ELR (cell line): ENCODE results near the gene NDUFB8.
"Not testable (repeated sequence)": the region's sequence is repeated elsewhere in the genome, so short reads cannot be mapped to it uniquely, and the experiment has no call there.

Experiments used
- DNase-seq: peaks from one replicate; pipeline ENCODE4 v3.0.0-alpha.2; 2015; ENCODE audit warnings: low read depth

NDUFB8 gene

DNA sequence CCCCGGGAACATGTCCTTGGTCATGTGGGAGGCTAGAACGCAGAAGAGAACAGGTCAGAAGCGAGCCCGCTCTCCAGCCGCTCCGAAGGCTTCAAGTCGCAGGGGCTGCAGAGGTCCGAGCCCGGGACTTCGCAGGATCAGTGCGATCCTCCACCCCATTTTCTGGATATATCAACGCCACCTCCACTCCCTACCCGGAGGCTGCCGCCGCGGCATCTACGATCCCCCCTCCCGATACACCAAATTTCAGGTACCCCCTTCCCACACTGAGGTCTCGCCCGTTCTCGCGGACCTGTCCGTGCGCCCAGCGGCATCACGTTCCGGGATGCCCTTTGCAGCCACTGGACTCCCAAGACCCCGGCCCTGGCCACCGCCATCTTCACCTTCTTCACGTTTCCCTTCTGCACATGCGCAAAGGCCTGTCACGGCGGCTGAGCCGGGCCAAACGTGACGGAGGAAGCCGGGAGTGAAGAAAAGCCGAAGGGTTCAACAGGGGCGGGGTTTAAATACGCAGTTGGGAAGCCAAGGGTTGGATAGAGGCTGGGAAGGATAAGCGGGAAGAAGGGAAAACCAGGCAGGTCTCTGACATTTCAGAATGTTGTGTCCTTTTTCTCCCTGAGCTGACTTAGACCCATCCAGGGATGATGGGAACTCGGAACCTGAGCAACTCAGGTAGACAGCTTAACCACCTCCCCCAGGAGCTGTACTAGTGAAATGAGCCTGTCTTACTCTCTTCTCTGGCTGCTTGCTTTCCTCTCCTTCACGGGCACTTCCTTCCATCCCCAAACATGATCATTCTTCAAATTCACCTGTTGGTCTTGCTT is at the start of gene NDUFB8:
NDUFB8 (minus strand) TSS at position 397 of the 824 bp plus-strand sequence; CDS start at position 377, 20 bp downstream.
- peak; percentile 86 for DNase-seq

- no peak for DNase-seq
These were observed 46.6 kb upstream of the NDUFB8 start for GRCh38 chr10:100576282-100576635.

DNA sequence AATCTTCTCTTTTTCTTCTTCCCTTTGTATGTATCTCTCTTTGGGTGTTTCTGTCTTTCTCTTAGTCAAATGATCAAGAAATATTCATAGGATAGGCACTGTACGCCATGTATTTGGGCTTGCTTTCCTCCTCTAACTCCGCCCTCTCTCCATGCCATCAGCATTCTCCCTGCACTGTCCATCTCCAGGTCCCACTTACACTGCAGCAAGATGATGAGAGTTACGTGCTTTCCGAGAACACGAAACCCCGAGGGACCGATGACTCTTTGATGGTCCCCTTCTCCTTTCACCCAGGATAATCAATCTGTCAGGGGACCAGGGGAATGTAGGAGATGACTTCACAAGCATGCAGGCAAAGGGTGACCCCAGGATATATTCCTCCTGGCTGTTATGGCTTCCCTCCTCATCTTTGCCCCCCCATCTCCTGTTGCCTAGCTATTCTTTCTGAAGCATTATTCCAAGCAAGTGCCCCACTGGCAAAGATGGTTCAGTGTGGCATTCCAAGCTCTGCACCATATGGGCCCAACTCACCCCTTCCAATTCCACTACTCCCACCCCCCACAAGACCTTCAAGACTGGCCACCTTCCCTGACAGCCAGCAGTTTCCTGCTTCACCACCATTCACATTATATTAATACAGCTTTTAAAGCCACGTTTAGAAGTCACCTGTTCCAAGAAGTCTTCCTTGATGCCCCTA is 46.1 kb upstream of the NDUFB8 start:
- no peak for DNase-seq

DNA sequence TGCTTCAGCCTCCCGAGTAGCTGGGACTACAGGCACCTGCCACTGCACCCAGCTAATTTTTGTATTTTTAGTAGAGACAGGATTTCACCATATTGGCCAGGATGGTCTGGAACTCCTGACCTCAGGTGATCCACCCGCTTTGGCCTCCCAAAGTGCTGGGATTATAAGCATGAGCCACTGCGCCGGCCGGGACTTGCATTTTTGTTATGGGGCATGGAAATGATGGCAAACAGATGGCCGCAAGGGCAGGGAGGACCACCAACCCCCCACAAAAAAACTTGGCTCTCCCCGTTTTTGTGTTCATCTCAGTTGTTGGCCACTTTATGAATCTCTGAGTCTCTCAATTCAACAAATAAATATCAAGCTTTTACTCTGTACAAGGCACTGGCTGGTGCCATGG is 45.5 kb upstream of the NDUFB8 start:
- not testable (repeated sequence) for DNase-seq

DNA sequence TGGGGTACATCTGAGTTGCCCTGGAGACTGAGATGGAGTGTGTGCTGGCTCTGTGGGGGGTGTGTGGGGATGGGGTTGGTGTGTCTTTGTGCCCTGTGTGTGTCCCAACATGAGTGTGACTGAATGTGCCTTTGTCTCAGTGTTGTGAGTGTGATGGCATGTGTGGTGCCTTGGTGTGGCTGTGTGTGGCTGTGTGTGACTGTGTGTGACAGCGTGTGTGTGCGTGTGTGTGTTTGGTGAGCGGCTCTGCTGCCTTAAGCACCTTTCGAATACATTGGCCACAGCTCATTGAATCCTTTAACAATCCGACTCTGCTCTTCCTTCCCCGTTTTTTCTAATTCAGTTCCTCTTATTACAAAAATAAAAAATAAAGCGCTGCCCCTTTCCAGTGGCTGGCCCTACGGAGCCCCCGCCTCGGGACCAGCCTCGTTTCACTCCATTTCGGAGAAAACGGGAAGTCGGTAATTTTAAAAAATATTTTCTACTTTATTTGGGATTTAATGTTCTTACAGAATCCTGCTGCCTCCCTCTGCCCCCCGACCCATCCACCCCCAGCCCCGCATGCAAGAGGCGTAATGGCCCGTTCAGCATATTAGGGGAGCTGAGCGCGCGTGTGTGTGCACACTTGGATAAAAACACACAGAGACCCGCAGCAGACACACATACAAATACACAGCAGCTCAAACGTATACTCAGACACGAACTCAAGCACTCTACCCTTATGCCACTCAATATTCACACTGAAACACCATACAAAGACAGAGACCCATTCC is 41.6 kb upstream of the NDUFB8 start:
- no peak for DNase-seq

DNA sequence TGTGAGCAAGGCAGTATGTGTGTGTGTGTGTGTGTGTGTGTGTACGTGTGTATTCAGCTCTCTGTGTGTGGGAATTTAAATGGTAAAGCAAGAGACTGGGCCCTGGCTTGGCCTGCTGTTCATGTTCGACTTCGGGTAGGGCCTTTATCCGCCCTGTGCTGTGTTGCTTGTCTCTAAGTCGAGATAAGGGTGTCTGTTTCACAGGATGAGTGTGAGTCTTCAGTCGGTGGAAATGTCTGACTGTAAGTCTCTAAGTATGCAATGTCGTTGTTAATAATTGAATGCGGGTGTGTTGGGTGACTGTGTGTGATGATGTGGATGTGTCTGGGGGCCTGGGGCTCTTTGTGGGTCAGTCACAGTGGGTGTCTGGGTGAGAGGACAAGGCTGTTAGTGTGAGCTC is 40.8 kb upstream of the NDUFB8 start:
- no peak for DNase-seq

DNA sequence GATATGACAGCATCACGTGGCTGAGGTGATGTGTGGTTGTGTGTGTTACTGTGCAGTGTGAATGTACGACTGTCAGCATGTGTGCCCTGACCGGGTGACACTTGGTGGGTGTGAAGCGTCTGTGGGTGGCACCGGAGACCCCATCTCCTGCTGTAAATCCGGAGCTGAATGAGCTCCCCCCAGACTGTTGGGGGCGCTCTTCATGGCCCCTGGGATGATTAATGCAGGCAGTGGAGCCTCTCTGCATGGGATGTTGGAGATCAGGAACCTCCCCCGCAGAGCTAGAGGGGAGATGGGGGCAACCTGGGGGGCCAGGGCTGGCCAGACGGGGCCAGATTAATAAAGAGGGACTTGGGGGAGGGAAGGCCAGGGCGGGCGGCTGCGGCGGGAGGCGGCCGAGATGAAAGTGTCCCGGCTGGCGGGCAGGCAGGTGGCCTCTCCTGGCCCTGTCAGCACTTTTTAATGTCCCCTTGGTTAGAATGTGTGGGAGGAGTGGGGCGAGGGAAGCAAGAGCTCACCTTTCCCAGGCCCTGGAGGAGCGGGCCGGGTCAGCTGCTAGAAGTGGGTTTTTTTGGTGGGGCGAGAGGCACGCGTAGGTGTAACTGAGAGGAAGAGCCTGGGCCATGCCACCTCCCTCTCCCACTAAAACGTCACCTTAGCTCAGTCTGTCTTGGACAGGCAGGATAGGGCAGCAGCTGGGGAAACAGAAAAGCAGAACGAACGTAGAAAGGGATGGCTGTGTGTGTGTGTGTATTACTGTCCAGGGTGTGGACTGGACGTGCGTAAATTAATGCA is 40.2 kb upstream of the NDUFB8 start:
- no peak for DNase-seq

DNA sequence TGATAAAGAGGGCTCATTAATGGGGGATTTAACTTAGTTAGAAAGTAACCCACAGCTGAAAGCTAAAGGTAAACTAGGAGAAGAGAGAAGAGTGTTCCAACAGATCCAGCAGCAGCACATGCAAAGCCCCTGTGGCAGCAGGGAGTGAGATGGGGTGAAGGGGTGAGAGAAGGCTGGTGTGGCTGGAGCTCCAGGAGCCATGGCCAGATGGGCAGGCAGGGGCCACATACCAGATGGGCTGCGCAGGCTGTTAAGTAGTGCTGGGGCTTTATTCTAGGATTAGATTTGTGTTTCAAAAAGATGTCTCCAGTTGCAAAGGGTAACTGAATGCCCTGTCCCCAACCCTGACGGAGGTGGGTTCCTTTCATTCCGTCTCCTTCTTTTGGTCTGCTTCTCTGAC is 39.2 kb upstream of the NDUFB8 start:
- DNase-seq, result no peak

DNA sequence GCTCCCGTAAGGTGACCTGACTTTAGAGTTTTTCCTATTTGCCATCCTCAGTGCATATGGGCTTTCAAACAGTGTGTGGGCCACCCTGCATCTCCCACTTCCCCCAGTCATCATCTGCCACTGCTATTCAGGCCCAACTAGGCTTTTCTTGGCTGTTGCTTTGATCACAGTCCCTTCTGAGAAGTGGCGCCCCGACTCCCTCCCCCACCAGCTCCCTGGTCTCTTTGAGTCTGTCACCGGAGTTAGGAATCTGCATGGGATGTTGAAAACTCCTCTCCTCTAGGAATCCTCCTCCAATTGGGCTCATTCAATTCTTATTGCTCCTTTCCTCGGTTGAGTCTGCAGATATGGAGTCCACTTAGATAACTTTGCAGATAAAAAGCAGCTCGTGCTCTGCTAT is 38.2 kb upstream of the NDUFB8 start:
- no peak for DNase-seq

GRCh38 chr10:100567249-100567648 is 37.6 kb upstream of the NDUFB8 start:
- no peak for DNase-seq

GRCh38 chr10:100566561-100566960 is 36.9 kb upstream of the NDUFB8 start:
- no peak for DNase-seq

GRCh38 chr10:100565206-100565985 is 35.7 kb upstream of the NDUFB8 start:
- DNase-seq, result no peak

- peak; percentile 58 for DNase-seq
These were observed 32.5 kb upstream of the NDUFB8 start for GRCh38 chr10:100562008-100562672.

DNA sequence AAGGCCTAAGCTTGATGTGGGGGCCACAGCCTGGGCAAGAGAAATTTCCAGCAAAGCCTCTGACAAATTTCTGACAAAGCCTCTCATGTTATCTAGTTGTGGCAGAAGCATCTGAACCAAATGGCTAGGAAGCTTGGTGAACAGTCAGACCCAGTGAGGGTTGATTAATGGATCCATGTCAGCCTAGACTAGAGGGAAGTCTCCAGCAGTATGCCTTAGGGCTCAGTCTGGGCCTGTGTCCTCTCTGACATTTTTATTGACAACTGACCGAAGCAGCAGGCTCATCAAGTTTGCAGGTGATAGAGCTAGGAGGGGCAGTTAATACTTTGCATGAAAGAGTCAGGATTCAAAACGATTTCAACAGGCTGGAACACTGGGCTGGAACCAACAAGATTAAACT is 31.3 kb upstream of the NDUFB8 start:
- DNase-seq, result no peak

GRCh38 chr10:100560248-100560647 is 30.6 kb upstream of the NDUFB8 start:
- DNase-seq, result no peak

DNA sequence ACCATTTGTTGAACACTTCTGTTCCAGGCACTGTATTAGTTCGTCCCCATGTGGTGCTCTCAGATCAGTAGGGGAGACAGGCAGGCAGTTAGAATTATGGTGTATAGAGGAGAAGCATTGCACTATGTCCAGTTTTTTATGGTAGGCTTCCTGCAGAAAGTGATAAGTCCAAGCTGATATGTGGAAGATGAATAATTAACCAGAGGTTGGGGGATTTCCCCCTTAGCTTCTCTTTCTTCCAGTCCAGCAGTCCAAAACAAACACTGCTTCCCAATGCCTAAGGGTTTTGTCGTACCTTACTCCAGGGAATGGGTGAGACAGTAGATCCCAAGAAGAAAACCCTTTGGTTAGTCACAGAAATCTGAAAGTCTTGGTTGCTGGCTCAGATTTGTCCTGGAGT is 25.2 kb upstream of the NDUFB8 start:
- DNase-seq, result no peak

GRCh38 chr10:100553929-100554328 is 24.3 kb upstream of the NDUFB8 start:
- DNase-seq, result no peak

- DNase-seq, result no peak
These were observed 22.1 kb upstream of the NDUFB8 start for GRCh38 chr10:100551738-100552137.

DNA sequence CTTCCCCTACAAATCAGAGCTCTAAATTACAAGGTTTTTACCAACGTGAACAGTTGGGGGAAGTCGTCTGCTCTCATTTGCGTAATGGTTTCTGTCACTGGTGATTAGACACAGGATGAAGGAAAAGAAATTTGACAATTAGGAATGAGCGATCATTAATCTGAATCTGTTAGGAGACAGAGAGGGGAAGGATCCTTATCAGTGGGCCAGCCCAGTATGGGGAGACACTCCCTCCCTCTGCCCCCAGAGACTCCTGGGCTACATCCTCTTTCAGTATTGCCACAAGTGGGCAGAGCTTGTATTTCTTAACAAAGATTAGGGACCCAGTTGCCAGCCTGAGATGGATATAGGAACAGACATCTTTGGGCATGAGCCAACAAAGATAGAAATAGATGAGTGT is 21.5 kb upstream of the NDUFB8 start:
- no peak for DNase-seq

GRCh38 chr10:100544950-100545349 is 15.3 kb upstream of the NDUFB8 start:
- DNase-seq, result no peak

DNA sequence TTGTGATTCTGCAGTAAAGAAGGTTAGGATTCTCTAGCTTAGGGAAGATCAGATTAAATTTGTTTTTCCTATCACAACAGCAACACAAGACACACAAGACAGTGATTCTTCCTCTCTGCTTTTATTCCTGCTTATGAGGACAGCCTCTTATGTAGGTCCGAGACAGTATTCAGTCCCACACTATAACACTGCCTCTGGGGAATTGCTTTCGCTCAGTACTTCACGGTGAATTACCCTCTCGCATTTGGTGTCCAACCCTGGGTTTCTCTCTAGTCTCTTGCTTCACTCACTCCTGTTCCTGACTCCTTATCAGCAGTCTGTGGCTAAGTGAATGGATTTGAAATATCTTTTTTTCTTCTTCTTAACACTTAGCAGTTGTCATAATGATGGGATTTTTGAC is 7.8 kb upstream of the NDUFB8 start:
- DNase-seq, result no peak
